HEK293T (cell line): Measurements from ENCODE around the gene MTG2.

Experiments
- ARNT ChIP-seq: fragments of 450-650 bp; IDR thresholded peaks from 2 replicates; pipeline ENCODE4 v1.6.1; 2017; ENCODE audit warnings: mild to moderate bottlenecking
- BHLHE40 ChIP-seq: fragments of 450-650 bp; IDR thresholded peaks from 2 replicates; pipeline ENCODE4 v1.6.1; 2016; ENCODE audit warnings: mild to moderate bottlenecking, moderate library complexity, borderline replicate concordance
- CTBP1 ChIP-seq: fragments of 450-650 bp; IDR thresholded peaks from 2 replicates; pipeline ENCODE4 v1.6.1; 2016; ENCODE audit warnings: borderline replicate concordance
- ELF4 ChIP-seq: fragments of 450-650 bp; IDR thresholded peaks from 2 replicates; pipeline ENCODE4 v1.6.1; 2017; ENCODE audit warnings: antibody characterized with exemption
- FOXK2 ChIP-seq: fragments of 450-650 bp; IDR thresholded peaks from 2 replicates; pipeline ENCODE4 v1.6.1; 2016; ENCODE audit warnings: mild to moderate bottlenecking
- FOXM1 ChIP-seq: fragments of 450-650 bp; IDR thresholded peaks from 2 replicates; pipeline ENCODE4 v1.6.1; 2017; ENCODE audit warnings: mild to moderate bottlenecking, borderline replicate concordance
- L3MBTL2 ChIP-seq: fragments of 450-650 bp; conservative IDR thresholded peaks from 2 replicates; pipeline ENCODE4 v1.6.1; 2016; ENCODE audit warnings: mild to moderate bottlenecking
- PKNOX1 ChIP-seq: fragments of 450-650 bp; IDR thresholded peaks from 2 replicates; pipeline ENCODE4 v1.6.1; 2016
- SP1 ChIP-seq: fragments of 450-650 bp; IDR thresholded peaks from 2 replicates; pipeline ENCODE4 v1.6.1; 2017
- SUZ12 ChIP-seq: fragments of 450-650 bp; IDR thresholded peaks from 2 replicates; pipeline ENCODE4 v1.6.1; 2016; ENCODE audit warnings: mild to moderate bottlenecking
- TARDBP ChIP-seq: fragments of 450-650 bp; IDR thresholded peaks from 2 replicates; pipeline ENCODE4 v1.6.1; 2016
- ZNF384 ChIP-seq: fragments of 450-650 bp; IDR thresholded peaks from 2 replicates; pipeline ENCODE4 v1.6.1; 2016

- TF ChIP-seq ARNT (no peak), FOXM1 (no peak), FOXK2 (no peak), BHLHE40 (no peak), SUZ12 (no peak), SP1 (no peak), L3MBTL2 (no peak), ZNF384 (no peak), PKNOX1 (no peak), ELF4 (no peak), TARDBP (no peak), CTBP1 (no peak)
Observed at GRCh38 chr20:62219992-62220665, 37.3 kb downstream of the MTG2 start, which contains the start of gene HRH3.
